Astrocyte of the cerebellum (primary cell): Measurements from ENCODE around the gene TOR4A.

Experiments
- DNase-seq: peaks from one replicate; pipeline ENCODE4 v3.0.0-alpha.2; 2011; ENCODE audit warnings: low read depth
- H3K4me3 ChIP-seq: 2 replicates; pipeline ENCODE4 v1.5.1; 2011; ENCODE audit warnings: mild to moderate bottlenecking, low read depth, low read length, moderate library complexity
- CTCF ChIP-seq: IDR thresholded peaks from 2 replicates; pipeline ENCODE4 v1.5.1; 2012; ENCODE audit warnings: low read length, low read depth, moderate library complexity, mild to moderate bottlenecking; ENCODE audit errors: missing control alignments
- in situ Hi-C: cut with HindIII; loops from 2 replicates; pipeline ENCODE4 v1.10.0; 2017; ENCODE audit warnings: low sequenced_read_pairs

Gene TOR4A

GRCh38 chr9:137230705-137231371, 46.7 kb upstream of the TOR4A start, which contains the start of gene SLC34A3:
Gene SLC34A3 (plus strand): TSS chr9:137230901. CDS start chr9:137231703, 802 bp downstream.
- no peak for TF ChIP-seq CTCF
- no peak for DNase-seq
- H3K4me3 ChIP-seq, result no peak within 1 kb of the TSS
- in situ Hi-C loops, result no loop called here

- in situ Hi-C loops, result no loop called here
Observed at GRCh38 chr9:137231372-137232039, 46.0 kb upstream of the TOR4A start.

GRCh38 chr9:137232101-137232500, 45.4 kb upstream of the TOR4A start:
- no peak for TF ChIP-seq CTCF
- DNase-seq, result no peak
- in situ Hi-C loops, result no loop called here
- no peak overlapping the region for H3K4me3 ChIP-seq

More at GRCh38 chr9:137231372-137232039, 46.0 kb upstream of the TOR4A start:
- no peak for TF ChIP-seq CTCF
- DNase-seq, result no peak
- H3K4me3 ChIP-seq, result no peak overlapping the region

GRCh38 chr9:137232510-137232909, 45.0 kb upstream of the TOR4A start:
- no peak overlapping the region for H3K4me3 ChIP-seq
- DNase-seq, result no peak
- in situ Hi-C loops, result no loop called here
- no peak for TF ChIP-seq CTCF

- no peak overlapping the region for H3K4me3 ChIP-seq
- TF ChIP-seq CTCF, result no peak
- in situ Hi-C loops, result no loop called here
- no peak for DNase-seq
Observed at GRCh38 chr9:137233143-137233980, 44.2 kb upstream of the TOR4A start.

- in situ Hi-C loops, result no loop called here
- no peak for TF ChIP-seq CTCF
- H3K4me3 ChIP-seq, result no peak overlapping the region
- DNase-seq, result no peak
Observed at GRCh38 chr9:137234055-137234697, 43.4 kb upstream of the TOR4A start.
